IPS DF 19.7 (cell line): ENCODE results near the gene NOL12.

Experiments used
- DNase-seq: peaks from one replicate; pipeline ENCODE4 v3.0.0-alpha.2; 2013; ENCODE audit warnings: low read depth, low spot score

Gene NOL12

GRCh38 chr22:37659066-37659896 is 26.9 kb upstream of the NOL12 start:
- DNase-seq: no peak

- DNase-seq: no peak
Observed at GRCh38 chr22:37659897-37660708, 26.0 kb upstream of the NOL12 start.

DNA sequence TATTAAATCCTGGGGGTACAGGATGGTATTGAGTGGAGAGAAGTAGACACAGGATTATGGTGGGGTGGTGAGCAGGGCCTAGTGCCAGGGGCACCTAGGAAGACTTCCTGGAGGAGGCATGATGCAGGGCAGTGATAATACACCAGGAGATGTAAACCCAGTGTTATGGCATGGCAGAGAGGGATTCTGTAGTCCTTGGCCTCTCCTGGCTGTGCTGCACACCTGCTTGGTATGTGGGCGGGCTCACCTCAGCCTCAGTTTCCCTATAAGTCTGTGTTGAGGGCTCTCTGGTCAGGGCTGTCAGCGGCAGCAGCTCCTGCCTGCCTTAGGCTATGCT is 25.5 kb upstream of the NOL12 start:
- no peak for DNase-seq

- no peak for DNase-seq
Observed at GRCh38 chr22:37661160-37661924, 24.8 kb upstream of the NOL12 start.

GRCh38 chr22:37662039-37662438 is 24.1 kb upstream of the NOL12 start:
- no peak for DNase-seq

- DNase-seq: no peak
Observed at GRCh38 chr22:37663521-37664140, 22.5 kb upstream of the NOL12 start.

- DNase-seq: no peak
Observed at GRCh38 chr22:37664249-37665101, 21.7 kb upstream of the NOL12 start.

DNA sequence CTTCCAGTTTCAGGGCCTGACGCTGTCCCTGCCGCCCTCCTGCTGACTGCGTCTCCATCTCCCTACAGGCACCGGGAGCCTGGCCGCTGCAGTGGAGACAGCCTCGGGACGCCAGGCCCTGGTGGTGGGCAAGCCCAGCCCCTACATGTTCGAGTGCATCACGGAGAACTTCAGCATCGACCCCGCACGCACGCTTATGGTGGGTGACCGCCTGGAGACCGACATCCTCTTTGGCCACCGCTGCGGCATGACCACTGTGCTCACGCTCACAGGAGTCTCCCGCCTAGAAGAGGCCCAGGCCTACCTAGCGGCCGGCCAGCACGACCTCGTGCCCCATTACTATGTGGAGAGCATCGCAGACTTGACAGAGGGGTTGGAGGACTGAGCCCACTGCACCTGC is 20.7 kb upstream of the NOL12 start:
- DNase-seq: no peak

DNA sequence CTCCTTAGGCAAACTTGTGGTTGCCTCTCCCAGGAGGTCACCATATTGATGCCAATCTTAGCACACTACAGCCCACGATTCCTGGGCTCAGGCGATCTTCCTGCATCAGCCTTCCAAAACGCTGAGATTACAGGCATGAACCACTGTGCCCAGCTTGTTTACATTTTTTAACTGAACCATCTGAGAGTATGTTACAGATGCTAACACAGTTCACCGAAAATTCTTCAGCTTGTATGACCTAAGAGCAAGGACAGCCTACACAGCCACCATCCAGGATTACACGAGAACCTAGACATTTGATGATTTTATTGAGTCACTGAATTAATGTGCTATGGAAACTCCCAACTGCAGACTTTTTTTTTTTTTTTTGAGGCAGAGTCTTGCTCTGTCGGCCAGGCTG is 16.6 kb upstream of the NOL12 start:
- DNase-seq: no peak

DNA sequence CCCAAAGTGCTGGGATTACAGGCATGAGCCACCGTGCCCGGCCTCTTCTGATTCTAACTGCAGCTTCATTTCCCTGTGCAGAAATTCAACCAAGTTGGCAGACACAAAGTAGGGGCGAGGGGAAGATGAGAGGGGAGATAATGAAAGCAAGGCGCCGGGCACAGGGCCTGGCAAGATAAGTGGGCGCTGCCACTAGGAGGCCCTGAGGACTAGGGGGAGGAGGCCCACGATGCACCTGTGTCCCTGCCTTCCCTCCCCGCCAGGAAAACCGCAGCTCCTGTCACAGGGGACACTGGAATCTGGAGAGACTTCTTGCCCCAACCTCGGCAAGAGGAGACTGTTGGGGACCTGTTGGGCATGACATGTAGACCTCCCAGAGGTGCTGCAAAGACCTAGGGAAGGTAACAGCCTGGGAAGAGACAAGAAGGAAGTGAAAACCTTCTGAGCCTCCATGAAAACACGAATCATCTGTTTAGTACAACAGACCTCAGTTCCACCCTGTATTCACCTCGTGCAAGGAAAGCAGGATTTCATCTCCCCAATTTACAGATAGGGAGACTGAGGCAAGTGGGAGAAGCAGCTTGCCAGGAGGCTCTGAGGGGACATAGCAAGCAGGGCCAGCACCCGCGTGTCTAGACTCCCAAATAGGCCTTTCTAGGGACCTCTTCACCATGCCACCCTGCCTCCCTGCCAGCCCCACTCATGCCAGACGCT is 13.8 kb upstream of the NOL12 start:
- no peak for DNase-seq

DNA sequence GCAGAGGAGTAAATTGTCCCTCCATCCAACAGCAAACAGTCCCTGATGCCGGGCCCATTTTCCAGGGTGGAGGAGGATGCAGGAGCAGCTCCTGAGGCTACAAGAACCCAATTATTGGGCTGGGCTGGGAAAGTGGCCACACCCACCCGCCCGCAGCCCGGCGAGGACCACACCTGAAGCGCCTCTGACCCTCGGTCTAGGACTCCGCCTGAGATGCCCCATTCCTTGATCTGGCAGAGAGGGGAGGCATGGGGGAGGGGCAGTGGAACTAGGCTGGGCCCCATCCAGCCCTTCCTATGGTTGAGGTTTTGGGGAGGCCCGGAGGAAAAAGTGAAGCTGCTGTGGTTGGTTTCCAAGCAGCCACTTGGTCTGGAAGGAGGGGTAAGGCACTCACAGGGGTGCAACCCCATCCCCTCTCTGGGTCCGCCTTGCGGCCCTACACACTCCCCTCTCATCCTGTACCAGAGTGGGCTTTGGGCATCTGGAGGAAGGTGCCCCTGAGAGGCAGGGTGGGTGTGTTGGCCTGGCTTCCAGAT is 13.2 kb upstream of the NOL12 start:
- no peak for DNase-seq

DNA sequence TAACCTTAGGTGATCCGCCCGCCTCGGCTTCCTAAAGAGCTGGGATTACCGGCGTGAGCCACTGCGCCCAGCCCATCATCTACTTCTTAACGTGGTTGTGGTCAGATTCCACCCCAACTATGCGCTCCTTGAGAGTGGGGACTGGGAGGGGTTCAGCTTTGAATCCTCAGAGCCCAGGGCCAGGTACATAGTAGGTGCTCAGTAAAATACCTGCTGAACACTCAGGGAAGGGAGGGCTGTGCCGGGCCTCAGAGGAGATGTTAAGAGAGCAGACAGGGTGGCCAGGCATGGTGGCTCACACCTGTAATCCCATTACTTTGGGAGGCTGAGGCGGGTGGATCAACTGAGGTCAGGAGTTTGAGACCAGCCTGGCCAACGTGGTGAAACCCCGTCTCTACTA is 11.9 kb upstream of the NOL12 start:
- no peak for DNase-seq

DNA sequence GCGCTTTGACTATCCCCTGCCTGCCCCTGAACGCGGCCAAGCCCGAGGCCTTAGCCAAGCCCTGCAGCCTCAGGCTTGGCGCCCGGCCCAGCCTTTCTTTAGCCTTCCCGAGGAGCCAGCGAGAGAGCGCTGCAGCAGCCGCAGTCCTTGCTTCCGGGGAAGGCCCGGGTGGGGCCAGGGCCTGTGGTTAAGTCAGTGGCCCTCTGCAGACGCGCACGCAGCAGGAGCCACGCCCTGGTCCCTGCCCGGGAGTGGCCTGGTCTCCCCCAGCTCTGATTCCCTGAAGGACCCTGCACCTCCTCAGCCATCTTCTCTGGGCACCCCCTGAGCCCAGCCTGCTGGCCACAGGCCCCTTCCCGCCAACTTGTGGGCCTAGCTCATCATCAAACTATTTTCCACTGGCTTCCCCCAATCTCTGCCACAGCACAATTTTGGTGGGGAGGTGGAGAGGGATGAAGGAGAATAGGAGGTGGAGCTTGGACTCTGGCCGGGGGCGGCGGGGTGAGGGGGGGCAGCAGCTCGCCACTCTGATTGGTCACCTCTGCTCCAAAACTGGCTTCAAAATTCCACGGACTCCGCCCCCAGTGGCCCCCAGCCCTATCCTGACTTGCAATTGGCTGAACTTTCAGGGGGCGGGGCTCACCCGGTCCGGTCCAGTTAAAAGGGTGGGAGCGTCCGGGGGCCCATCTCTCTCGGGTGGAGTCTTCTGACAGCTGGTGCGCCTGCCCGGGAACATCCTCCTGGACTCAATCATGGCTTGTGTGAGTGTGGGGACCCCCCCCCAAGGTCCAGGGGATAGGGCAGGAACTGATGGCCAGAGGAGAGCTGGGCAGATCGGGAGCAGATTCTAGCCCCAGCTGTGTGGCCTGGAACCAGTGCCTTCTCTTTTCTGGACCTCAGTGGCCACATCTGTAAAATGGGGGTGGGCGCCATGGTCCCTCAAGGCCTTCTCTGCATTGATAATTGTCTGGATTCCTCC is 10.9 kb upstream of the NOL12 start, which contains the start of gene LGALS1:
LGALS1 (plus strand) TSS at position 686 of the 979 bp plus-strand sequence; CDS start at position 753, 67 bp downstream.
- DNase-seq: no peak

- no peak for DNase-seq
Observed at GRCh38 chr22:37675930-37676735, 10.0 kb upstream of the NOL12 start.

DNA sequence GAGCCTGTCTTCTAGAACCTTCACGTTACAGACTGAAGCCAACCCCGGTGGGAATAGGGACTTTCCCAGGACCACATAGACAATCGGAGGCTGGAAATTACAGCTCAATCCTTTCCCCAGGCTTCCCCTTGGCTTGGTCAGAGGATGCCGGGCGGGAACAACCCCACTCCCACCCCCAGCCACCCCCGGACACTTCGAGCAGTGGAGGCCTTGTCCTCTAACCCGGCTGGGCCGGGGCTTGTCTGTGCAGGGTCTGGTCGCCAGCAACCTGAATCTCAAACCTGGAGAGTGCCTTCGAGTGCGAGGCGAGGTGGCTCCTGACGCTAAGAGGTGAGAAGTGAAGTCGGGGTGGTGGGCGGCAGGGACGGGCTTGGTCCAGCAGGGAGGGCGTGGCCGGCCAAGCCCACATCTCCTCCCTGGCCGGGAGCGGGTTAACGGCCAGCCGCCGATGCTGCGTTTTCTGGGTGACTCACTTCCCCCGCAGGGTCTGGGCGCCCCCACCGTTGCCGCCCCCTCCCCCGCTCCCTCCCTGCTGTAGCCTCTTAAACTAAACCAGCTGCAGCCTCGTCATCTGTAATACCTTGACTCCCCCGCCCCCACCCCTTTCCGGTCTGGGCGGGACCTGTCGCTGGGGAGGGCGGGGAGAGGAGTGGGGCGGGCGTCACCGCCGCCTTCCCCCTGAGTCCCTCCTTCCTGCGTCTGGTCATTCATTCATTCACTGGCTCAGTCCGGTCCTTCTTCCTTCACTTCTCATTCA is 9.2 kb upstream of the NOL12 start:
- no peak for DNase-seq

DNA sequence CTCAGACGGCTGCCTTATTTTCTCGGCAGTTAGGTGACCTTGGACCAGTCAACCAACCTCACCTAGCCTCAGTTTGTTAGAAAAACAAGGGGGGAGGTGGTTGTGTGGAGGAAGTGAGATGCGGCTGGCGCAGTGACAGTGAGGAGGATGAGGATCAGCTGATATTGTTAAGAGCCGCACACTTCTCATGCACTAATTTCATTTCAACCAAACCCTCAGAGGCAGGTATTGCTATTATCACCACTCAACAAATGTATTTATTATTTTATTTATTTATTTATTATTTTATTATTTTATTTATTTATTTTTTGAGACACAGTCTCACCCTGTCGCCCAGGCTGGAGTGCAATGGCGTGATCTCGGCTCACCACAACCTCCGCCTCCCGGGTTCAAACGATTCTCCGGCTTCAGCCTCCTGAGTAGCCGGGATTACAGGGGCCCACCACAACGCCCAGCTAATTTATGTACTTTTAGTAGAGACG is 8.6 kb upstream of the NOL12 start:
- DNase-seq: no peak

DNA sequence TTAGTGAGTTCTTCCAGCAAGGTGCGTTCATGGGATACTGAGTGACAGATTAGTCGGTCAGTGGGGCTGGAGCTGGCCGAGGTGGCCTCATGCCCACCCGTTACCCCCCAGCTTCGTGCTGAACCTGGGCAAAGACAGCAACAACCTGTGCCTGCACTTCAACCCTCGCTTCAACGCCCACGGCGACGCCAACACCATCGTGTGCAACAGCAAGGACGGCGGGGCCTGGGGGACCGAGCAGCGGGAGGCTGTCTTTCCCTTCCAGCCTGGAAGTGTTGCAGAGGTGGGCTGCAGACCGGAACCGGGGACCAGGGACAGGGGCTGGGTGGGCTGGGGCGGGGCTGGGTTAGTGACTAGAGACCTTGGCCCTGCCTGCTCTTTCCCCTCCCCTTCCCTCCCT is 7.8 kb upstream of the NOL12 start:
- no peak for DNase-seq
